GM23338 (cell line): ENCODE measurements around the gene ZBTB39. TPM values are rescaled to one million over a fixed set of nuclear protein-coding genes. Genes with fewer than 3 reads are reported as not detected.
A peak's percentile ranks its signal among the peaks of the same experiment; 100 is the strongest.

Source experiments
- ATAC-seq: fragments of 200-7000 bp; cut with Tn5 transposase; 3 replicates; pipeline ENCODE4 v1.9.1; 2020
- DNase-seq: peaks from one replicate; pipeline ENCODE4 v3.0.0-alpha.2; 2015; ENCODE audit warnings: low spot score
- H2AFZ ChIP-seq: fragments of 200-600 bp; sonication (generic); 2 replicates; pipeline ENCODE4 v1.8.0; 2016; ENCODE audit warnings: antibody characterized with exemption, mild to moderate bottlenecking, moderate library complexity
- H3F3A ChIP-seq: fragments of 200-600 bp; sonication (generic); replicated peaks from 2 replicates; pipeline ENCODE4 v1.8.0; 2017; ENCODE audit warnings: antibody characterized with exemption, mixed run types, low read depth
- H3K27ac ChIP-seq: fragments of 200-600 bp; sonication (generic); 2 replicates; pipeline ENCODE4 v1.6.1; 2016; ENCODE audit warnings: low read depth
- H3K27me3 ChIP-seq: fragments of 200-600 bp; sonication (generic); 2 replicates; pipeline ENCODE4 v1.8.0; 2016; ENCODE audit warnings: mild to moderate bottlenecking, mixed run types, moderate library complexity; ENCODE audit not compliant: insufficient read depth
- H3K36me3 ChIP-seq: fragments of 200-600 bp; sonication (generic); 2 replicates; pipeline ENCODE4 v1.8.0; 2016; ENCODE audit warnings: mild to moderate bottlenecking; ENCODE audit not compliant: insufficient read depth
- H3K4me1 ChIP-seq: fragments of 200-600 bp; sonication (generic); 2 replicates; pipeline ENCODE4 v1.8.0; 2016; ENCODE audit warnings: mild to moderate bottlenecking, moderate library complexity; ENCODE audit not compliant: insufficient read depth
- H3K4me2 ChIP-seq: fragments of 200-600 bp; sonication (generic); 2 replicates; pipeline ENCODE4 v1.7.1; 2017; ENCODE audit warnings: mixed run types
- H3K4me3 ChIP-seq: fragments of 200-600 bp; sonication (generic); 2 replicates; pipeline ENCODE4 v1.6.1; 2016; ENCODE audit warnings: mixed run types
- H3K79me2 ChIP-seq: fragments of 200-600 bp; sonication (generic); replicated peaks from 2 replicates; pipeline ENCODE4 v1.8.0; 2017; ENCODE audit warnings: mild to moderate bottlenecking; ENCODE audit not compliant: insufficient read depth
- H3K9me2 ChIP-seq: fragments of 200-600 bp; sonication (generic); 2 replicates; pipeline ENCODE4 v1.8.0; 2017; ENCODE audit not compliant: insufficient read depth
- H4K20me1 ChIP-seq: fragments of 200-600 bp; sonication (generic); replicated peaks from 2 replicates; pipeline ENCODE4 v1.8.0; 2017; ENCODE audit warnings: mild to moderate bottlenecking; ENCODE audit not compliant: insufficient read depth
- H3K27ac Mint-ChIP-seq: 2 replicates; pipeline ENCODE4 v1.8.0; 2020; ENCODE audit warnings: inconsistent platforms, mild to moderate bottlenecking, moderate library complexity, mixed read lengths
- H3K27me3 Mint-ChIP-seq: 3 replicates; pipeline ENCODE4 v1.8.0; 2022; ENCODE audit warnings: low read depth, mild to moderate bottlenecking, moderate library complexity, mixed read lengths, inconsistent platforms; ENCODE audit not compliant: insufficient read depth, poor library complexity
- H3K36me3 Mint-ChIP-seq: 3 replicates; pipeline ENCODE4 v1.8.0; 2021; ENCODE audit warnings: low read depth, mild to moderate bottlenecking, inconsistent platforms, moderate library complexity, mixed read lengths
- H3K4me1 Mint-ChIP-seq: 3 replicates; pipeline ENCODE4 v1.8.0; 2020; ENCODE audit warnings: mild to moderate bottlenecking, inconsistent platforms, mixed read lengths
- H3K4me3 Mint-ChIP-seq: 3 replicates; pipeline ENCODE4 v1.8.0; 2021; ENCODE audit warnings: moderate library complexity, mild to moderate bottlenecking, inconsistent platforms, mixed read lengths
- H3K9me3 Mint-ChIP-seq: 3 replicates; pipeline ENCODE4 v1.8.0; 2020; ENCODE audit warnings: moderate library complexity, mild to moderate bottlenecking, inconsistent platforms, mixed read lengths
- EZH2 ChIP-seq: fragments of 200-600 bp; sonication (generic); IDR thresholded peaks from one replicate; pipeline ENCODE4 v1.8.0; 2017; ENCODE audit warnings: antibody characterized with exemption, mild to moderate bottlenecking, low read depth; ENCODE audit not compliant: unreplicated experiment
- EZH2phosphoT487 ChIP-seq: fragments of 200-600 bp; sonication (generic); IDR thresholded peaks from one replicate; pipeline ENCODE4 v1.8.1; 2018; ENCODE audit warnings: antibody characterized with exemption; ENCODE audit not compliant: unreplicated experiment
- JUNB ChIP-seq: IDR thresholded peaks from one replicate; pipeline ENCODE4 v1.6.1; 2016; ENCODE audit warnings: antibody characterized with exemption; ENCODE audit not compliant: unreplicated experiment
- NANOG ChIP-seq: IDR thresholded peaks from 2 replicates; pipeline ENCODE4 v1.6.1; 2016; ENCODE audit warnings: antibody characterized with exemption, borderline replicate concordance
- POLR2AphosphoS5 ChIP-seq: IDR thresholded peaks from 2 replicates; pipeline ENCODE4 v1.6.1; 2016; ENCODE audit warnings: antibody characterized with exemption, low read depth
- STAT1 ChIP-seq: IDR thresholded peaks from one replicate; pipeline ENCODE4 v1.6.1; 2016; ENCODE audit warnings: antibody characterized with exemption; ENCODE audit not compliant: unreplicated experiment
- ZNF114 ChIP-seq: fragments of 250-450 bp; sonication (Bioruptor Pico); IDR thresholded peaks from 2 replicates; pipeline ENCODE4 v1.5.0; 2020; ENCODE audit warnings: mild to moderate bottlenecking, moderate library complexity
- ZNF331 ChIP-seq: fragments of 250-450 bp; sonication (Bioruptor Pico); IDR thresholded peaks from 2 replicates; pipeline ENCODE4 v1.5.0; 2020; ENCODE audit warnings: low read depth, mild to moderate bottlenecking, moderate library complexity
- polyA plus RNA-seq: library from polyadenylated mRNA; unstranded; fragments of >200 nt; fragmentation: Nextera tagmentation; extraction: Ambion mirVana; gene quantifications from 2 replicates; pipeline ENCODE4 v1.2.1, GENCODE V29; 2016
- total RNA-seq: library from RNA; depleted of rRNA; stranded (reverse); fragments of >200 nt; shearing (Covaris generic); gene quantifications from 2 replicates; pipeline ENCODE4 v1.2.3, GENCODE V29; 2014
- TF ChIP-seq, protein P1 (sequence below): IDR thresholded peaks from 2 replicates; pipeline ENCODE4 v1.6.1; 2016; ENCODE audit warnings: antibody characterized with exemption
- TF ChIP-seq, protein P2 (sequence below): IDR thresholded peaks from one replicate; pipeline ENCODE4 v1.6.1; 2018; ENCODE audit warnings: antibody characterized with exemption; ENCODE audit not compliant: unreplicated experiment
- TF ChIP-seq, protein P3 (sequence below), 2 experiments: fragments of 200-600 bp in 1 of 2; sonication (generic) in 1 of 2; conservative IDR thresholded peaks; 2 replicates each; pipeline versions ENCODE4 v1.5.1 to v1.6.1; 2016 to 2017; ENCODE audit warnings: antibody characterized with exemption in 2 of 2, low read depth in 2 of 2, mild to moderate bottlenecking in 2 of 2, moderate library complexity in 1 of 2

The ZBTB39 gene
- total and polyA plus RNA-seq, 2 experiments from 2014 or later: 6.6 to 26.7 TPM

DNA sequence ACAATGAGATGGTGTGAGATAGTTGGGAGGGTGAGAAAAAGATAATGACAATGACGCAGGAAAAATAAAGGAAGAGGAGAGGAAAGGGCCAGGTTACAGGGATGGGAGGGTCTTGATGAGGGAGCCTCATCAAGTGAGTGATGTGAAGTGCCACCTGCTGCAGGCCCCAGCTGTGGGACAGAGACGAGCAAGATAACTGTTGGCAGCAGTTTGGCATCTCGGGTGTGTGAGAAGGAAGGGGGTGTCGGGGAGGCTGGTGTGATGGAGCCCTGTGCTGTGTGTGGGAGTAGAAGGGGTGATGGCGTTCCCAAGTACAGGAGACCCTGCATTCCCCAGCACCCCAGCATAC lies 21.4 kb upstream of the ZBTB39 start:
- Mint-ChIP-seq H3K4me1 (peaks cover 29% of the 10 kb centered on the region), H3K4me3 (no peak overlapping the region), H3K36me3 (no peaks in the 10 kb centered on the region; the same call in 2 of the 3 replicates), H3K27ac (no peak overlapping the region), H3K27me3 (peaks cover 17% of the 10 kb centered on the region), H3K9me3 (no peaks in the 10 kb centered on the region)
- ATAC-seq (no peak), DNase-seq (no peak)
- no peak overlapping the region for H3K4me3 ChIP-seq
- H3K27ac ChIP-seq: no peak overlapping the region
- no peak overlapping the region for H3K4me2 ChIP-seq
- H3F3A ChIP-seq: no peaks in the 10 kb centered on the region
- no peaks in the 10 kb centered on the region for H3K27me3 ChIP-seq
- no peaks in the 10 kb centered on the region for H3K79me2 ChIP-seq
- H3K36me3 ChIP-seq: no peaks in the 10 kb centered on the region
- H3K9me2 ChIP-seq: no peaks in the 10 kb centered on the region
- H2AFZ ChIP-seq: peak overlapping the region; percentile 83; the same call in 1 of the 2 replicates
- TF ChIP-seq NANOG: no peak
- no peak for TF ChIP-seq STAT1
- H3K4me1 ChIP-seq: peaks cover 9% of the 10 kb centered on the region; the same call in 1 of the 2 replicates
- no peaks in the 10 kb centered on the region for H4K20me1 ChIP-seq

DNA sequence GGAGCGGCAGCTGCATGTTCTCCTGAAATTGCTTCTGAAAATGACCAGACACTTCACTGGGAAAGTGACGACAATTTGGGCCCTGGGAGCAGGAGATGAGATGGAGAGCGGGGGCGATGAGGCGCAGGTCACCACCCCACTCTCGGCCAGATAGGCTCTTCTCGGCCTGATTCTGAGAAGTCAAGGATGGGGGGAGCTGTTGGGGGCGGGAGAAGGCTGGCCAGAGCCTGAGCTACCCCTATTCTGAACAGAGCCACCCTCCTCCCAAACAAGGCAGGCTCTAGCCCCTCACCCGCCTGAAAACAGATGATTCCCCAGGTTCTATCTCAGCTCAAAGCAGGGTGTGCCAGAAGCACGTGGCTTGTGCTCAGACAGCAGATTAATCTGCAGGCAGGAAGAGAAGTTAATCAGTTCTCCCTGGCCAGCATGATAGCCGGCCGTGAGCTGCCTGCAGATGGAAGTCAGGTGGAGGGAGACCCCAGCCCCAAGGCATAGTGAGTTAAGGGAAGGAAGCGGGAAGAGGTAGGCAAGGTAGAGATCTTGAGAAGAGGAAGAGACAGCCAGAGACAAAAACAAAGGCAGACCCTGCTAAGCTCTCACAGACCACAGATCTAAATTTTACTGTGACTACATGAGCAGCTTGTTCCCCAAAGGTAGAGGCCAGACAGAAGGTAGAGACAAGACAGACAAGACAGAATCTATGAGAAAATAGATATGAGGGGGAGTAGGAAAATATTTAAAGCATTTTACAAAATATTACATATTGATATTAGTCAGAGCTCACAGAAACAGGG lies 20.9 kb upstream of the ZBTB39 start:
- no peaks in the 10 kb centered on the region for H4K20me1 ChIP-seq
- TF ChIP-seq JUNB (no peak), ZNF331 (CRISPR knock-in tag) (no peak), NANOG (no peak), POLR2AphosphoS5 (no peak), ZNF114 (CRISPR knock-in tag) (no peak)
- TF ChIP-seq, protein P1, sequence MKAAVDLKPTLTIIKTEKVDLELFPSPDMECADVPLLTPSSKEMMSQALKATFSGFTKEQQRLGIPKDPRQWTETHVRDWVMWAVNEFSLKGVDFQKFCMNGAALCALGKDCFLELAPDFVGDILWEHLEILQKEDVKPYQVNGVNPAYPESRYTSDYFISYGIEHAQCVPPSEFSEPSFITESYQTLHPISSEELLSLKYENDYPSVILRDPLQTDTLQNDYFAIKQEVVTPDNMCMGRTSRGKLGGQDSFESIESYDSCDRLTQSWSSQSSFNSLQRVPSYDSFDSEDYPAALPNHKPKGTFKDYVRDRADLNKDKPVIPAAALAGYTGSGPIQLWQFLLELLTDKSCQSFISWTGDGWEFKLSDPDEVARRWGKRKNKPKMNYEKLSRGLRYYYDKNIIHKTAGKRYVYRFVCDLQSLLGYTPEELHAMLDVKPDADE: no peak
- no peaks in the 10 kb centered on the region for H3K36me3 ChIP-seq
- peak overlapping the region; percentile 48; the same call in 1 of the 2 replicates for H3K4me2 ChIP-seq
- Mint-ChIP-seq H3K9me3 (no peaks in the 10 kb centered on the region), H3K4me3 (no peak overlapping the region), H3K27ac (no peak overlapping the region), H3K36me3 (no peaks in the 10 kb centered on the region; the same call in 2 of the 3 replicates), H3K27me3 (peaks cover 14% of the 10 kb centered on the region), H3K4me1 (peaks cover 29% of the 10 kb centered on the region)
- peak overlapping the region; percentile 83 for H2AFZ ChIP-seq
- H3K27me3 ChIP-seq: no peaks in the 10 kb centered on the region
- peaks cover 9% of the 10 kb centered on the region; the same call in 1 of the 2 replicates for H3K4me1 ChIP-seq
- H3K79me2 ChIP-seq: no peaks in the 10 kb centered on the region
- no peak overlapping the region for H3K4me3 ChIP-seq
- no peaks in the 10 kb centered on the region for H3K9me2 ChIP-seq
- ATAC-seq (peak; percentile 20; the same call in 2 of the 3 replicates), DNase-seq (no peak)
- no peak overlapping the region for H3K27ac ChIP-seq
- H3F3A ChIP-seq: no peaks in the 10 kb centered on the region

DNA sequence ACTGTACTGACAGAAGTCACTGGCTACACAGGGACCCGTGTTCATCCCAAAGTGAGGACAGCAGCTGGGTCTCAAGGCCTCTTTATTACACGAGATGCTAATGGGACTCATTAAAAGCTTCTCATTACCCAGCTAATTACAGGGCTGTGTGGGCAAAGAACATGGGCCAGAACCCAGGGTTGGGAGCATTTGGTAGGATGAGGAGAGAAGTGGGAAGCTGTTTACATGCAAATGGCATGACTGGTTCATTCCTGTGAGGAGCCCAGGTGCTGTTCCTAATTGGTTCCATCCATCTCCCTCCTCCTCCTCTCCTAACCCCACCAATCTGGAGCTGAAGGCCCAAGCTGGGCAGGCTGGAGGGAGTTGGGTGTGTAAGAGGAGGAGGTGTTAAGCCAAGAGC lies 18.9 kb upstream of the ZBTB39 start:
- Histone ChIP-seq H4K20me1 (no peaks in the 10 kb centered on the region), H3K79me2 (no peaks in the 10 kb centered on the region), H3K27me3 (no peaks in the 10 kb centered on the region), H3K4me2 (no peak overlapping the region), H2AFZ (no peak overlapping the region), H3K27ac (no peak overlapping the region), H3K9me2 (no peaks in the 10 kb centered on the region), H3K36me3 (no peaks in the 10 kb centered on the region), H3K4me1 (peaks cover 9% of the 10 kb centered on the region; the same call in 1 of the 2 replicates), H3F3A (no peaks in the 10 kb centered on the region), H3K4me3 (no peak overlapping the region)
- Mint-ChIP-seq H3K4me1 (peaks cover 21% of the 10 kb centered on the region), H3K36me3 (no peaks in the 10 kb centered on the region; the same call in 2 of the 3 replicates), H3K9me3 (no peaks in the 10 kb centered on the region), H3K27ac (no peak overlapping the region), H3K27me3 (peaks cover 10% of the 10 kb centered on the region), H3K4me3 (no peak overlapping the region)
- DNase-seq (no peak), ATAC-seq (no peak; the same call in 2 of the 3 replicates)
- TF ChIP-seq EZH2phosphoT487: no peak
- TF ChIP-seq ZNF114 (CRISPR knock-in tag): no peak
- no peak for TF ChIP-seq EZH2
- TF ChIP-seq, protein P1: no peak
- TF ChIP-seq, protein P2, sequence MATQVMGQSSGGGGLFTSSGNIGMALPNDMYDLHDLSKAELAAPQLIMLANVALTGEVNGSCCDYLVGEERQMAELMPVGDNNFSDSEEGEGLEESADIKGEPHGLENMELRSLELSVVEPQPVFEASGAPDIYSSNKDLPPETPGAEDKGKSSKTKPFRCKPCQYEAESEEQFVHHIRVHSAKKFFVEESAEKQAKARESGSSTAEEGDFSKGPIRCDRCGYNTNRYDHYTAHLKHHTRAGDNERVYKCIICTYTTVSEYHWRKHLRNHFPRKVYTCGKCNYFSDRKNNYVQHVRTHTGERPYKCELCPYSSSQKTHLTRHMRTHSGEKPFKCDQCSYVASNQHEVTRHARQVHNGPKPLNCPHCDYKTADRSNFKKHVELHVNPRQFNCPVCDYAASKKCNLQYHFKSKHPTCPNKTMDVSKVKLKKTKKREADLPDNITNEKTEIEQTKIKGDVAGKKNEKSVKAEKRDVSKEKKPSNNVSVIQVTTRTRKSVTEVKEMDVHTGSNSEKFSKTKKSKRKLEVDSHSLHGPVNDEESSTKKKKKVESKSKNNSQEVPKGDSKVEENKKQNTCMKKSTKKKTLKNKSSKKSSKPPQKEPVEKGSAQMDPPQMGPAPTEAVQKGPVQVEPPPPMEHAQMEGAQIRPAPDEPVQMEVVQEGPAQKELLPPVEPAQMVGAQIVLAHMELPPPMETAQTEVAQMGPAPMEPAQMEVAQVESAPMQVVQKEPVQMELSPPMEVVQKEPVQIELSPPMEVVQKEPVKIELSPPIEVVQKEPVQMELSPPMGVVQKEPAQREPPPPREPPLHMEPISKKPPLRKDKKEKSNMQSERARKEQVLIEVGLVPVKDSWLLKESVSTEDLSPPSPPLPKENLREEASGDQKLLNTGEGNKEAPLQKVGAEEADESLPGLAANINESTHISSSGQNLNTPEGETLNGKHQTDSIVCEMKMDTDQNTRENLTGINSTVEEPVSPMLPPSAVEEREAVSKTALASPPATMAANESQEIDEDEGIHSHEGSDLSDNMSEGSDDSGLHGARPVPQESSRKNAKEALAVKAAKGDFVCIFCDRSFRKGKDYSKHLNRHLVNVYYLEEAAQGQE: no peak
- TF ChIP-seq, protein P3, sequence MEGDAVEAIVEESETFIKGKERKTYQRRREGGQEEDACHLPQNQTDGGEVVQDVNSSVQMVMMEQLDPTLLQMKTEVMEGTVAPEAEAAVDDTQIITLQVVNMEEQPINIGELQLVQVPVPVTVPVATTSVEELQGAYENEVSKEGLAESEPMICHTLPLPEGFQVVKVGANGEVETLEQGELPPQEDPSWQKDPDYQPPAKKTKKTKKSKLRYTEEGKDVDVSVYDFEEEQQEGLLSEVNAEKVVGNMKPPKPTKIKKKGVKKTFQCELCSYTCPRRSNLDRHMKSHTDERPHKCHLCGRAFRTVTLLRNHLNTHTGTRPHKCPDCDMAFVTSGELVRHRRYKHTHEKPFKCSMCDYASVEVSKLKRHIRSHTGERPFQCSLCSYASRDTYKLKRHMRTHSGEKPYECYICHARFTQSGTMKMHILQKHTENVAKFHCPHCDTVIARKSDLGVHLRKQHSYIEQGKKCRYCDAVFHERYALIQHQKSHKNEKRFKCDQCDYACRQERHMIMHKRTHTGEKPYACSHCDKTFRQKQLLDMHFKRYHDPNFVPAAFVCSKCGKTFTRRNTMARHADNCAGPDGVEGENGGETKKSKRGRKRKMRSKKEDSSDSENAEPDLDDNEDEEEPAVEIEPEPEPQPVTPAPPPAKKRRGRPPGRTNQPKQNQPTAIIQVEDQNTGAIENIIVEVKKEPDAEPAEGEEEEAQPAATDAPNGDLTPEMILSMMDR (conservative IDR thresholded peaks at IDR 0.05; ENCODE audit: low read depth in 2 of 2): no peak
